B cell (primary cell): Measurements from ENCODE around the gene SHMT1. TPM values are rescaled to one million over a fixed set of nuclear protein-coding genes. Genes with fewer than 3 reads are reported as not detected.

Experiments used
- ATAC-seq: fragments of 200-7000 bp; cut with Tn5 transposase; one replicate; pipeline ENCODE4 v1.10.0; 2021; ENCODE audit warnings: low read depth, mild to moderate bottlenecking, moderate number of reproducible peaks, moderate library complexity
- CTCF ChIA-PET: fragments of 350-600 bp; sonication (Branson Sonifier 250); formaldehyde crosslinking; loops from one replicate; lab custom pipeline; 2021; ENCODE audit warnings: antibody characterized with exemption, inconsistent platforms; lab: Charles Lee
- POLR2A ChIA-PET: fragments of 350-600 bp; sonication (Branson Sonifier 250); formaldehyde crosslinking; loops from one replicate; lab custom pipeline; 2021; ENCODE audit warnings: antibody characterized with exemption; lab: Charles Lee
- DNase-seq: peaks from one replicate; pipeline ENCODE4 v3.0.0; 2013
- H2AFZ ChIP-seq: 2 replicates; pipeline ENCODE4 v1.6.1; 2012; ENCODE audit warnings: mild to moderate bottlenecking, low read depth, low read length; ENCODE audit not compliant: insufficient read depth, poor library complexity, severe bottlenecking
- H3K27ac ChIP-seq, 2 donors: 1 replicate in 1 of 2; 2 replicates in 1 of 2; pipeline ENCODE4 v1.5.1; 2012 to 2013; ENCODE audit warnings: low read length in 2 of 2, mild to moderate bottlenecking in 2 of 2, moderate library complexity in 1 of 2
- H3K27me3 ChIP-seq, 4 experiments: fragments of 200-600 bp in 1 of 4; sonication (generic) in 1 of 4; replicated peaks in 1 of 4; 1 replicate in 2 of 4; 2 replicates in 2 of 4; pipeline versions ENCODE4 v1.6.1 to v1.7.0; 2013 to 2016; ENCODE audit warnings: low read length in 3 of 4, mild to moderate bottlenecking in 2 of 4, mixed read lengths in 1 of 4, moderate library complexity in 1 of 4; ENCODE audit not compliant: insufficient read depth in 4 of 4, control insufficient read depth in 3 of 4; ENCODE audit errors: control extremely low read depth in 1 of 4
- H3K36me3 ChIP-seq, 2 experiments: replicated peaks in 1 of 2; 1 replicate in 1 of 2; 2 replicates in 1 of 2; pipeline versions ENCODE4 v1.6.1 to v1.7.1; 2013; ENCODE audit warnings: low read length in 1 of 2; ENCODE audit not compliant: insufficient read depth in 2 of 2, control insufficient read depth in 1 of 2; ENCODE audit errors: control extremely low read depth in 1 of 2, extremely low read depth in 1 of 2
- H3K4me1 ChIP-seq, 2 donors: fragments of 200-600 bp in 1 of 2; sonication (generic) in 1 of 2; 1 replicate in 1 of 2; 2 replicates in 1 of 2; pipeline versions ENCODE4 v1.5.1 to v1.6.1; 2013 to 2017; ENCODE audit warnings: low read length in 2 of 2; ENCODE audit not compliant: control insufficient read depth in 2 of 2, insufficient read depth in 2 of 2
- H3K4me2 ChIP-seq: replicated peaks from 2 replicates; pipeline ENCODE3; 2012; ENCODE audit warnings: mild to moderate bottlenecking, low read depth, low read length; ENCODE audit not compliant: poor library complexity, severe bottlenecking
- H3K4me3 ChIP-seq, 5 experiments: fragments of 200-600 bp in 1 of 5; sonication (generic) in 1 of 5; 1 replicate in 3 of 5; 2 replicates in 2 of 5; pipeline versions ENCODE4 v1.5.1 to v1.7.0; 2011 to 2016; ENCODE audit warnings: low read length in 4 of 5, mild to moderate bottlenecking in 4 of 5, low read depth in 2 of 5, control low read depth in 1 of 5, moderate library complexity in 1 of 5; ENCODE audit not compliant: insufficient read depth in 1 of 5; ENCODE audit errors: control extremely low read depth in 1 of 5, extremely low read depth in 1 of 5
- H3K79me2 ChIP-seq: fragments of 200-600 bp; sonication (generic); one replicate; pipeline ENCODE4 v1.6.0; 2016; ENCODE audit warnings: low read length; ENCODE audit not compliant: control insufficient read depth, insufficient read depth
- H3K9ac ChIP-seq: fragments of 200-600 bp; sonication (generic); 2 replicates; pipeline ENCODE4 v1.6.1; 2017; ENCODE audit warnings: mild to moderate bottlenecking, low read length, moderate library complexity
- H3K9me3 ChIP-seq, 3 donors: one replicate each; pipeline versions ENCODE4 v1.6.1 to v1.7.1; 2013; ENCODE audit warnings: low read length in 2 of 3; ENCODE audit not compliant: control insufficient read depth in 2 of 3, insufficient read depth in 1 of 3; ENCODE audit errors: control extremely low read depth in 1 of 3
- H4K20me1 ChIP-seq: 2 replicates; pipeline ENCODE4 v1.6.0; 2012; ENCODE audit warnings: mild to moderate bottlenecking, low read length; ENCODE audit not compliant: insufficient read depth, control insufficient read depth, poor library complexity, severe bottlenecking
- H3K27ac Mint-ChIP-seq: one replicate; pipeline ENCODE4 v1.8.0; 2021; ENCODE audit warnings: mixed read lengths
- H3K27me3 Mint-ChIP-seq: one replicate; pipeline ENCODE4 v1.8.0; 2021; ENCODE audit warnings: mixed read lengths
- H3K4me1 Mint-ChIP-seq: one replicate; pipeline ENCODE4 v1.8.0; 2021; ENCODE audit warnings: mixed read lengths
- H3K4me3 Mint-ChIP-seq: one replicate; pipeline ENCODE4 v1.8.0; 2021; ENCODE audit warnings: mixed read lengths
- H3K9me3 Mint-ChIP-seq: one replicate; pipeline ENCODE4 v1.8.0; 2022; ENCODE audit warnings: mixed read lengths; ENCODE audit not compliant: insufficient read depth
- EZH2 ChIP-seq: IDR thresholded peaks from 2 replicates; pipeline ENCODE4 v1.6.1; 2012; ENCODE audit warnings: borderline replicate concordance, low read depth, mild to moderate bottlenecking, moderate library complexity, low read length; ENCODE audit not compliant: insufficient read depth, poor library complexity, severe bottlenecking
- WGBS: methylation state at CpG from one replicate; pipeline ENCODE4 v1.1.5; 2013; ENCODE audit warnings: missing lambda C conversion rate; ENCODE audit not compliant: insufficient coverage; 5-methylcytosine and 5-hydroxymethylcytosine counted together
- intact Hi-C: fragments of 100-400 bp; cut with micrococcal nuclease; formaldehyde crosslinking; loops from one replicate; pipeline ENCODE4 v1.10.0; 2022
- polyA plus RNA-seq: library from polyadenylated mRNA; depleted of rRNA; stranded (reverse); fragments of >200 nt; gene quantifications from 2 replicates; pipeline ENCODE4 v1.2.3, GENCODE V29; 2012
- total RNA-seq, 2 donors: library from RNA; stranded (reverse); fragments of 120-200 nt in 1 of 2; gene quantifications; 1 replicate in 1 of 2; 2 replicates in 1 of 2; pipeline versions ENCODE4 v1.2.3 to v1.2.4, GENCODE V29; 2013 to 2022
- TF ChIP-seq, protein P1 (sequence below): fragments of 200-600 bp; IDR thresholded peaks from one replicate; pipeline ENCODE4 v1.8.0; 2022; ENCODE audit warnings: antibody characterized with exemption, mild to moderate bottlenecking

The SHMT1 gene
- total and polyA plus RNA-seq, 2 donors (not counting 1 experiment from before 2014, with no cell fraction given): 6.9 to 23.5 TPM

- Mint-ChIP-seq H3K27me3 (peaks cover 8% of the 10 kb centered on the region), H3K4me1 (no peaks in the 10 kb centered on the region), H3K27ac (no peak overlapping the region), H3K4me3 (no peak overlapping the region), H3K9me3 (no peaks in the 10 kb centered on the region)
- no peak overlapping the region for H3K27ac ChIP-seq
- H3K27me3 ChIP-seq: peaks cover 0 to 3% (median 2%) of the 10 kb centered on the region in 4 experiments
- no peaks in the 10 kb centered on the region for H3K79me2 ChIP-seq
- TF ChIP-seq, protein P1, sequence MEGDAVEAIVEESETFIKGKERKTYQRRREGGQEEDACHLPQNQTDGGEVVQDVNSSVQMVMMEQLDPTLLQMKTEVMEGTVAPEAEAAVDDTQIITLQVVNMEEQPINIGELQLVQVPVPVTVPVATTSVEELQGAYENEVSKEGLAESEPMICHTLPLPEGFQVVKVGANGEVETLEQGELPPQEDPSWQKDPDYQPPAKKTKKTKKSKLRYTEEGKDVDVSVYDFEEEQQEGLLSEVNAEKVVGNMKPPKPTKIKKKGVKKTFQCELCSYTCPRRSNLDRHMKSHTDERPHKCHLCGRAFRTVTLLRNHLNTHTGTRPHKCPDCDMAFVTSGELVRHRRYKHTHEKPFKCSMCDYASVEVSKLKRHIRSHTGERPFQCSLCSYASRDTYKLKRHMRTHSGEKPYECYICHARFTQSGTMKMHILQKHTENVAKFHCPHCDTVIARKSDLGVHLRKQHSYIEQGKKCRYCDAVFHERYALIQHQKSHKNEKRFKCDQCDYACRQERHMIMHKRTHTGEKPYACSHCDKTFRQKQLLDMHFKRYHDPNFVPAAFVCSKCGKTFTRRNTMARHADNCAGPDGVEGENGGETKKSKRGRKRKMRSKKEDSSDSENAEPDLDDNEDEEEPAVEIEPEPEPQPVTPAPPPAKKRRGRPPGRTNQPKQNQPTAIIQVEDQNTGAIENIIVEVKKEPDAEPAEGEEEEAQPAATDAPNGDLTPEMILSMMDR: no peak
- no peak for TF ChIP-seq EZH2
- no peak overlapping the region for H3K9ac ChIP-seq
- DNase-seq (no peak), ATAC-seq (no peak)
- 73% methylated on average over 3 of the region's 7 CpGs for WGBS
- H3K9me3 ChIP-seq: peaks cover 0 to 4% (median 4%) of the 10 kb centered on the region in 3 donors
- H3K4me1 ChIP-seq: no peaks in the 10 kb centered on the region
- H3K4me2 ChIP-seq: no peak overlapping the region
- H2AFZ ChIP-seq: no peak overlapping the region
- no peaks in the 10 kb centered on the region for H3K36me3 ChIP-seq
- ChIA-PET CTCF (no interaction called here), POLR2A (no interaction called here)
- H3K4me3 ChIP-seq: no peak overlapping the region
- intact Hi-C loops: no loop called here
- no peaks in the 10 kb centered on the region for H4K20me1 ChIP-seq
These were observed 8.1 kb upstream of the SHMT1 start for GRCh38 chr17:18371455-18371854.

DNA sequence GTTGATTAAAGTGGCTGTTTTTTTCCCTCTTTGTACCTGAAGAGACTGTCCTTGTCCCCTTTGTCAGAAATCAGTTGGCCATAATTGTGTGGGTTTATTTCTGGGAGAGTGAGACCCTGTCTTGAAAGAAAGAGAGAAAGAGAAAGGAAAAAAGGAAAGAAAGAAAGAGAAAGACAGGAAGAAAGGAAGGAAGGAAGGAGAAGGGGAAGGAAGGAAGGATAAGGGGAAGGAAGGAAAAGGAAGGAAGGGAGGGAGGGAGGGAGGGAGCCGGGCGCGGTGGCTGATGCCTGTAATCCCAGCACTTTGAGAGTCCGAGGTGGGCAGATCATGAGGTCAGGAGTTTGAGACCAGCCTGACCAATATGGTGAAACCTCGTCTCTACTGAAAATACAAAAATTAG lies 7.4 kb upstream of the SHMT1 start:
- Histone ChIP-seq H3K9ac (no peak overlapping the region), H2AFZ (no peak overlapping the region), H3K27me3 (peaks cover 0 to 3% (median 2%) of the 10 kb centered on the region in 4 experiments), H3K4me1 (no peaks in the 10 kb centered on the region), H3K4me2 (no peak overlapping the region), H3K4me3 (no peak overlapping the region), H3K79me2 (no peaks in the 10 kb centered on the region), H3K27ac (no peak overlapping the region), H4K20me1 (no peaks in the 10 kb centered on the region), H3K36me3 (no peaks in the 10 kb centered on the region), H3K9me3 (peaks cover 0 to 4% (median 4%) of the 10 kb centered on the region in 3 donors)
- CTCF ChIA-PET: no interaction called here
- no peak for TF ChIP-seq EZH2
- TF ChIP-seq, protein P1: no peak
- H3K27ac Mint-ChIP-seq: no peak overlapping the region
- WGBS: 77% methylated on average over 5 of the region's 5 CpGs
- H3K27me3 Mint-ChIP-seq: peaks cover 8% of the 10 kb centered on the region
- ATAC-seq: no peak
- DNase-seq: no peak
- H3K4me1 Mint-ChIP-seq: no peaks in the 10 kb centered on the region
- no peak overlapping the region for H3K4me3 Mint-ChIP-seq
- intact Hi-C loops: no loop called here
- POLR2A ChIA-PET: no interaction called here
- no peaks in the 10 kb centered on the region for H3K9me3 Mint-ChIP-seq
